ENCODE data around the gene SLFNL1. TPM values are rescaled to one million over a fixed set of nuclear protein-coding genes. Genes with fewer than 3 reads are reported as not detected.
A peak's percentile ranks its signal among the peaks of the same experiment; 100 is the strongest.

Gene SLFNL1
- total RNA-seq, 4 donors from 2014 or later = 0.20 to 2.4 (median 0.63) TPM

- 87 to 90% methylated on average over 9 of the region's 9 CpGs for WGBS, 2 donors
- Histone ChIP-seq H3K27me3 (no peaks in the 10 kb centered on the region), H3K36me3 (peaks cover 0 to 84% (median 0%) of the 10 kb centered on the region in 3 donors), H3K27ac (no peak overlapping the region), H3K4me3 (no peak overlapping the region), H3K9me3 (no peaks in the 10 kb centered on the region), H3K4me1 (peaks cover 0 to 33% (median 0%) of the 10 kb centered on the region in 4 donors)
- no peak for DNase-seq (ENCODE audit: low spot score in 2 of 2)
- no peak for TF ChIP-seq POLR2A (IDR thresholded peaks at IDR 0.05)
- TF ChIP-seq CTCF (IDR thresholded peaks at IDR 0.05) = no peak
- TF ChIP-seq EP300 (IDR thresholded peaks at IDR 0.05) = no peak
These were observed 33.9 kb downstream of the SLFNL1 start for GRCh38 chr1:40987439-40988276.

GRCh38 chr1:40986956-40987355 is 34.6 kb downstream of the SLFNL1 start:
- TF ChIP-seq POLR2A (IDR thresholded peaks at IDR 0.05) = no peak
- TF ChIP-seq EP300 (IDR thresholded peaks at IDR 0.05) = no peak
- no peak for TF ChIP-seq CTCF (IDR thresholded peaks at IDR 0.05)
- whole genome bisulfite sequencing, 2 donors = 68 to 82% methylated on average over 3 of the region's 3 CpGs
- Histone ChIP-seq H3K36me3 (peaks cover 0 to 78% (median 0%) of the 10 kb centered on the region in 3 donors), H3K9me3 (no peaks in the 10 kb centered on the region), H3K27me3 (no peaks in the 10 kb centered on the region), H3K4me1 (peaks cover 0 to 40% (median 2%) of the 10 kb centered on the region in 4 donors), H3K27ac (no peak overlapping the region), H3K4me3 (no peak overlapping the region)
- DNase-seq (ENCODE audit: low spot score in 2 of 2) = no peak

GRCh38 chr1:40986328-40986783 is 35.2 kb downstream of the SLFNL1 start:
- Histone ChIP-seq H3K27me3 (no peaks in the 10 kb centered on the region), H3K27ac (no peak overlapping the region), H3K9me3 (no peaks in the 10 kb centered on the region), H3K4me1 (peaks cover 0 to 46% (median 7%) of the 10 kb centered on the region in 4 donors), H3K4me3 (no peak overlapping the region), H3K36me3 (peaks cover 0 to 72% (median 0%) of the 10 kb centered on the region in 3 donors)
- WGBS, 2 donors = 88% methylated on average over 10 of the region's 10 CpGs
- no peak for TF ChIP-seq EP300 (IDR thresholded peaks at IDR 0.05)
- no peak for TF ChIP-seq CTCF (IDR thresholded peaks at IDR 0.05)
- TF ChIP-seq POLR2A (IDR thresholded peaks at IDR 0.05) = no peak
- DNase-seq (ENCODE audit: low spot score in 2 of 2) = no peak

- H3K27me3 ChIP-seq = no peaks in the 10 kb centered on the region
- no peak for TF ChIP-seq POLR2A (IDR thresholded peaks at IDR 0.05)
- no peak for TF ChIP-seq EP300 (IDR thresholded peaks at IDR 0.05)
- no peak for TF ChIP-seq CTCF (IDR thresholded peaks at IDR 0.05)
- peaks cover 0 to 51% (median 12%) of the 10 kb centered on the region in 4 donors for H3K4me1 ChIP-seq
- WGBS, 2 donors = 87% methylated on average over 3 of the region's 3 CpGs
- peak overlapping the region in 1 of 4 donors; percentile 36 for H3K27ac ChIP-seq
- no peak for DNase-seq (ENCODE audit: low spot score in 2 of 2)
- H3K9me3 ChIP-seq = no peaks in the 10 kb centered on the region
- H3K4me3 ChIP-seq = no peak overlapping the region
- H3K36me3 ChIP-seq = peaks cover 0 to 67% (median 0%) of the 10 kb centered on the region in 3 donors
These were observed 35.6 kb downstream of the SLFNL1 start for GRCh38 chr1:40985875-40986274.

GRCh38 chr1:40985161-40985560 is 36.4 kb downstream of the SLFNL1 start:
- TF ChIP-seq CTCF (IDR thresholded peaks at IDR 0.05) (no peak), POLR2A (IDR thresholded peaks at IDR 0.05) (no peak), EP300 (IDR thresholded peaks at IDR 0.05) (no peak)
- Histone ChIP-seq H3K36me3 (peaks cover 0 to 60% (median 0%) of the 10 kb centered on the region in 3 donors), H3K27ac (peak overlapping the region in 1 of 4 donors; percentile 36), H3K27me3 (no peaks in the 10 kb centered on the region), H3K9me3 (no peaks in the 10 kb centered on the region), H3K4me3 (no peak overlapping the region), H3K4me1 (peaks cover 0 to 58% (median 15%) of the 10 kb centered on the region in 4 donors)
- no peak for DNase-seq (ENCODE audit: low spot score in 2 of 2)
- WGBS, 2 donors = 59 to 71% methylated on average over 5 of the region's 5 CpGs

Measured in tibial nerve (tissue), 4 donors.